C1 segment of cervical spinal cord (tissue), 14 donors: ENCODE data around the gene AAMDC.
"Not testable (repeated sequence)": the region's sequence is repeated elsewhere in the genome, so short reads cannot be mapped to it uniquely, and the experiment has no call there.

Source experiments
- DNase-seq, 14 donors: peaks; one replicate each; lab custom pipeline; 2025; lab: John Stamatoyannopoulos, UW

AAMDC gene

GRCh38 chr11:77884186-77884828 is 63.4 kb downstream of the AAMDC start:
- DNase-seq: no peak

- no peak for DNase-seq
These were observed 63.9 kb downstream of the AAMDC start for GRCh38 chr11:77884829-77885190.

DNA sequence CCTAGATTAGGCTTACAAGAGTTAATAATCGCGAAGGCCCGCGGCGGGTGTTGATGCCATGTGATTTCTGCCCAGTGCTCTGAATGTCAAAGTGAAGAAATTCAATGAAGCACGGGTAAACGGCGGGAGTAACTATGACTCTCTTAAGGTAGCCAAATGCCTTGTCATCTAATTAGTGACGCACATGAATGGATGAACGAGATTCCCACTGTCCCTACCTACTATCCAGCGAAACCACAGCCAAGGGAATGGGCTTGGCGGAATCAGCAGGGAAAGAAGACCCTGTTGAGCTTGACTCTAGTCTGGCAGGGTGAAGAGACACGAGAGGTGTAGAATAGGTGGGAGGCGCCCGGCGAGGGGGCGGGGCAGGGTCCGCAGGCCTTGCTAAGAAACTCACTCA is 65.5 kb downstream of the AAMDC start:
- no peak for DNase-seq

- not testable (repeated sequence) for DNase-seq
These were observed 68.1 kb downstream of the AAMDC start for GRCh38 chr11:77889045-77889444.

DNA sequence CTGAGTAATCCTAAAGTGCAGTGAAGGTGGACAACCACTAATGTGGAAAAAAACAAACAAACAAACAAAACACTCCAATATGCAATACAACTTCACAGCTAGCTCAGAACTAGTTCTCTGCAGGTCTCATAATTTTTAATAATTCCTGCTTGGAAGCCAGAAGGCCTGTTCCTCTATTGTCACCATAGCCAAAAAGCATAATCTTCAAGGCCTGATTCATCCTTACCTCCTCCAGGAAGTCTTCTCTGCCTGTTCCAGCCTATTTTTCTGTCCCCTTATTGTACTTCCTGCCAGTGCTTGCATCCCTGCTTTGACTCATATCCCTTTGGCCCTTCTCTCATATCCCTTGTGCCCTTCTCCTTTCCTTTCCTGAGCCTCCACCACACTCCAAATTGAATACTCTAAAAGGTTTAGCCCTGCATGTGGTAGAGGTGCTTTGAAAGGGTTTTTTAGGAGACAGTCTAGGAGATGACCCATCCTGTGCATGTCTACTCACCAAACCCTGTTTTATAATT is 69.2 kb downstream of the AAMDC start:
- not testable (repeated sequence) for DNase-seq

GRCh38 chr11:77890619-77891056 is 69.7 kb downstream of the AAMDC start:
- not testable (repeated sequence) for DNase-seq

GRCh38 chr11:77891256-77891655 is 70.3 kb downstream of the AAMDC start:
- not testable (repeated sequence) for DNase-seq

DNA sequence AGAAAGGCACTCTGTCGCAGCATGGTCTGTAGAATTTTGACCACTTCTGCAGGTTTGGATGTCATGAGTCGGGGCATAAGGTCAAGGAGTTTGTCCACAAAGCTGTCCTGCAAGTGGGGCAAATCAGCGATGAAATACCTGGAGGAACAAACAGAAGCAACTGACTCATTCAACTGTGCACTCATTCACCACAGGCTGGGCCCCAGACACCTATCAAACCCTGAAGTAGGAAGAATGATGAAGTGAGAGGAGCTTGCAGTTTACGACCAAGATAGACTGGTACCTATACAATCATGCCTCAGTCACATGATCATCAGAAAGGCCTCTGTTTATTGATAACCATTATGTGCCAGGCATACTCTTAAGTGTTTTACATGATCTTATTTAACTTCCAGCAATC is 70.8 kb downstream of the AAMDC start:
- DNase-seq: not testable (repeated sequence)

DNA sequence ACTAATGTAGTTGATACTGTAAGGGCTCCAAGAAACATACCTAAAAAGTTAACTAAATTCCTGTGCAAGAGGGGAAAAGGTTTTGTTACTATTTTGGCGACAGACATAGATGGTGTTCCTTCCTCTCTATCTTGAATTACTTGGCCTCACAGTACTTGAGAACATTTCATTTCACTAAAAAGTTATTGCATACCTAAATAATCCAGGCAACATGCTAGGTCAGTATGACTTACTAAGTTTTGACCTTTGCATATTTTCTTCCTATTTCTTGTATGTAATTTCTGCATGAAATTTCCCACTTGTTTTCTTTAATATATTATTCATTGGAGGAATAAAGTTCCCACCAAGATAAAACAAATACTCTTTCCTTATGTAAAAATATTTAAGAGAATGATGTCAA is 74.0 kb downstream of the AAMDC start:
- not testable (repeated sequence) for DNase-seq

DNA sequence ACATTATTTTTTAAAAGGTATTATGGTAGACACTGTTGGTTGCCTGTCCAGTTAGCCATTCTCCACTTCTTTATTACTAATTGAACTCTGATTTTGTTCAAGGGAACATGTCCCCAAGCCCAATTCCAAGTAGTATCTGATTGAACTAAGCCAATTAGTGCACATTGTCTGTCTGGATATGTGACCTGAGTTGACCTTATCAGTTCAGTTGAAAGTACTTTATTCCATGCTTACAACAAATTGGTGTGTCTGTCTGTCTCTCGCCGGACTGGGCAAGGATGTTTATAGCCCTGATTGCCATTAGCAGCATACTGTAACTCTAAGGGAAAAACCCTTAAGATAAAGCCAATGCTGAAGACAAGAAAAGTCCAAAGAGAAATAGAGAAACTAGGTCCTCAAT is 87.9 kb downstream of the AAMDC start:
- DNase-seq: no peak

- no peak for DNase-seq
These were observed 88.3 kb downstream of the AAMDC start for GRCh38 chr11:77909277-77909676.

DNA sequence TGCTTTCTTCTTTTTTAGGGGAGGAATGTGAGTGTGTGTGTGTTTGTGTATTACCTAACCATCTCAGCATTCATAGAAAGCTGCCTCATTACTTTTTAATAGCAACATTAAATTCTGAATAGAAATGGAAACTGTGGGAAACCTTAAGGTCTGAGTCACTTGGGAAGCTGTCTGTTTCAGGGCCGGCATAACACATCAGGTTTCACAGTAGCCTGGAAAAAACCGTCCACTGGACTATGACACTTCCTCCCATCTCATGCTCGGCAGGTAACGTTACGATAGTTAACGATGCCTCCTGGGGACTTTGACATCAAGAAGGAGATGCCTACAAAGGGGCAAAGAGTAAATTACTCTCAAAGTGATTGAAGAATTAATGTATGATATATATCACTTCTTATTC is 89.9 kb downstream of the AAMDC start:
- DNase-seq: not testable (repeated sequence)

DNA sequence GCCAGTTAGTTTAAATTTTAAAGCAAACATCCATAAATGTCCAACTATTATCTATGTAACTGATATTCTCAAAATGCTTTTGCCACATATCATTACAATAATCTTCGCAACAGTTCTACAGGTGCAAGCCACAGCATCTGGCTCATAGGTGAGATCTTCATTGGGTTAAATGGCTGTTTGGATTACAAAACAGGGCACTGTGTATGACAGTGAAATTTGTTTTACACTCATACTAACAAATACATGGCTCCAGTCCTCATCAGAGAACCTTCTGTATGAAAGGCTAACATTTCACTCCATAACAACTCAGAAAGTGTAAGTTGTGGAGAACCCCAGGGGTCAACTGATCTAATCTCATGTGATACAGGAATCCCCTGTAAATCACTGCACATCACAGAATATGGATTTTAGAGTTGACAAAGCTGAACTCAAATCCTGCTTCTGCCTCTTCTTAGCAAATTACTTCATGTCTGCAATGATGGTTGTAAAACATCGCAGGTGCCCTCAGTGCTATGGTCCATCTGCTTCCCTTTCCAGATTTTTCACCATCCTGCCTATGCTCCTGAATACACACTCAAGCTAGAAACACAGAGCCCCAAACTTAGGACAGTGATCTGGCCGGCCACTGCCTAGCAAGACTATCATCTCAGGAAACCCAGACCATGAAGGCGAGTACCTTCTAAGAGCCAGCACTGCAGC is 92.8 kb downstream of the AAMDC start:
- not testable (repeated sequence) for DNase-seq

DNA sequence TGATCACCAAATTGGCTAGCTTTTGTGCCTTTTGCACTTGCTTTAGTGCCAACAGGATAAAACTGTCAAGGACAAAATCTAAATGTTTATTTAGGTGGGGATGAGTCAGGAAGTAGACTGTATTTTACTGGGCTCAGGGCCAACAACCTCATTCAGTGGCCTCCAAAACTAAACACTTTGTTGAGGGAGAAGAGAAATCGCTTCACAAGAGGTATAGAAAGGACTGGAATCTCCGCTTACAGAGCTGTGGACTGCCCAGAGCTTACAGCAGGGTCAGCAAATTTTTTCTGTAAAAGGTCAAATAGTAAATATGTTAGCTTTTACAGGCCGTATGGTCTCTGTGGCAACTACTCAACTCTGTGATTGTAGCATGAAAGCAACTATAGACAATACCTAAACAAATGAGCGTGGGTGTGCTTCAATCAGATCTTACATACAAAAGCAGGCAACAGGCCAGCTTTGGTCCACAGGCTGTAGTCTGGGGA is 93.4 kb downstream of the AAMDC start:
- not testable (repeated sequence) for DNase-seq

- DNase-seq: not testable (repeated sequence)
These were observed 96.8 kb downstream of the AAMDC start for GRCh38 chr11:77917713-77918112.
